GM10248 (cell line): ENCODE results near the gene MED26.

Source experiments
- CTCF ChIA-PET: fragments of 300-600 bp; sonication (Branson Sonifier 250); formaldehyde crosslinking; extraction: SDS; loops from one replicate; lab custom pipeline; 2021; ENCODE audit warnings: antibody characterized with exemption; lab: Yijun Ruan, JAX
- POLR2A ChIA-PET: fragments of 350-650 bp; sonication (Branson Sonifier 250); formaldehyde crosslinking; extraction: SDS; loops from one replicate; lab custom pipeline; 2020; ENCODE audit warnings: antibody characterized with exemption; lab: Yijun Ruan, JAX
- DNase-seq: peaks from one replicate; pipeline ENCODE4 v3.0.0; 2012; ENCODE audit errors: extremely low spot score
- CTCF ChIP-seq: IDR thresholded peaks from 2 replicates; pipeline ENCODE4 v1.5.1; 2012; ENCODE audit warnings: mild to moderate bottlenecking, low read depth; ENCODE audit errors: extremely low read depth, missing control alignments, control extremely low read depth

Gene MED26

GRCh38 chr19:16579381-16579780 is 48.6 kb downstream of the MED26 start:
- ChIA-PET CTCF (interaction anchor here (0.8 to 1.2 kb wide), 3 partner anchors 12 to 45 kb away, joined by 3 read pairs; no protein-coding TSS in a partner anchor), POLR2A (no interaction called here)
- DNase-seq: no peak
- TF ChIP-seq CTCF: no peak

- TF ChIP-seq CTCF: no peak
- POLR2A ChIA-PET: interaction anchor here (0.5 to 1.3 kb wide), 3 partner anchors 10 to 1699 kb away, joined by 3 read pairs; no protein-coding TSS in a partner anchor
- CTCF ChIA-PET: interaction anchor here (1.1 to 2.4 kb wide), 2 partner anchors 10 to 135 kb away, joined by 3 to 8 read pairs; no protein-coding TSS in a partner anchor
- no peak for DNase-seq
Measured at GRCh38 chr19:16577531-16577985, 50.4 kb downstream of the MED26 start.

- POLR2A ChIA-PET: interaction anchor here (0.5 to 1.3 kb wide), 4 partner anchors 11 to 1700 kb away, joined by 3 read pairs; no protein-coding TSS in a partner anchor
- no peak for TF ChIP-seq CTCF
- CTCF ChIA-PET: interaction anchor here (1.1 to 2.4 kb wide), 3 partner anchors 8 to 135 kb away, joined by 3 to 8 read pairs (median 5); no protein-coding TSS in a partner anchor
- DNase-seq: no peak
Measured at GRCh38 chr19:16576690-16577530, 51.1 kb downstream of the MED26 start.

- ChIA-PET CTCF (interaction anchor here (1.2 to 2.4 kb wide), 3 partner anchors 9 to 36 kb away, joined by 3 to 8 read pairs (median 5); no protein-coding TSS in a partner anchor), POLR2A (interaction anchor here (1.0 to 1.3 kb wide), 2 partner anchors 8 to 11 kb away, joined by 3 read pairs; no protein-coding TSS in a partner anchor)
- TF ChIP-seq CTCF: no peak
- DNase-seq: no peak
Measured at GRCh38 chr19:16575861-16576689, 51.9 kb downstream of the MED26 start.

GRCh38 chr19:16575282-16575681 is 52.7 kb downstream of the MED26 start:
- no peak for TF ChIP-seq CTCF
- ChIA-PET CTCF (interaction anchor here (1.2 to 1.8 kb wide), 2 partner anchors 10 to 37 kb away, joined by 3 to 5 read pairs; no protein-coding TSS in a partner anchor), POLR2A (interaction anchor here (1.0 kb wide), 1 partner anchor 9 kb away, joined by 3 read pairs; no protein-coding TSS in a partner anchor)
- DNase-seq: no peak
